Neuronal stem cell (in vitro differentiated cells): ENCODE results near the gene IST1.

Experiments used
- DNase-seq: peaks from one replicate; pipeline ENCODE4 v3.0.0-alpha.2; 2013; ENCODE audit warnings: low spot score
- H2AFZ ChIP-seq: one replicate; pipeline ENCODE4 v1.6.1; 2013; ENCODE audit warnings: mild to moderate bottlenecking, low read length, inconsistent platforms
- H2AK5ac ChIP-seq: 2 replicates; pipeline ENCODE4 v1.6.1; 2013; ENCODE audit warnings: low read depth, mild to moderate bottlenecking, inconsistent platforms, low read length, moderate library complexity, mixed read lengths
- H2BK120ac ChIP-seq: 2 replicates; pipeline ENCODE4 v1.6.1; 2013; ENCODE audit warnings: low read depth, mild to moderate bottlenecking, inconsistent platforms, low read length, moderate library complexity, mixed read lengths
- H2BK12ac ChIP-seq: one replicate; pipeline ENCODE4 v1.6.1; 2013; ENCODE audit warnings: low read length, inconsistent platforms
- H2BK15ac ChIP-seq: 2 replicates; pipeline ENCODE4 v1.6.1; 2013; ENCODE audit warnings: mild to moderate bottlenecking, low read length, inconsistent platforms, mixed read lengths
- H2BK5ac ChIP-seq: one replicate; pipeline ENCODE4 v1.6.1; 2013; ENCODE audit warnings: inconsistent platforms, mild to moderate bottlenecking, low read length, moderate library complexity
- H3K14ac ChIP-seq: one replicate; pipeline ENCODE4 v1.6.1; 2013; ENCODE audit warnings: low read length, inconsistent platforms
- H3K18ac ChIP-seq: 2 replicates; pipeline ENCODE4 v1.6.1; 2013; ENCODE audit warnings: low read length, inconsistent platforms
- H3K23ac ChIP-seq: 2 replicates; pipeline ENCODE4 v1.6.1; 2013; ENCODE audit warnings: low read depth, mild to moderate bottlenecking, mixed read lengths, low read length, inconsistent platforms; ENCODE audit not compliant: poor library complexity
- H3K27ac ChIP-seq: replicated peaks from 3 replicates; pipeline ENCODE4 v1.5.1; 2013; ENCODE audit warnings: low read length, inconsistent platforms
- H3K27me3 ChIP-seq, 3 experiments: 2 replicates each; pipeline ENCODE4 v1.6.1; 2013; ENCODE audit warnings: low read length in 3 of 3, mild to moderate bottlenecking in 2 of 3, inconsistent platforms in 1 of 3, low read depth in 1 of 3, mixed read lengths in 1 of 3, moderate library complexity in 1 of 3; ENCODE audit not compliant: control insufficient read depth in 3 of 3, insufficient read depth in 3 of 3
- H3K36me3 ChIP-seq, 2 donors: replicated peaks in 1 of 2; 2 replicates each; pipeline ENCODE4 v1.6.1; 2013; ENCODE audit warnings: low read length in 2 of 2; ENCODE audit not compliant: control insufficient read depth in 2 of 2, insufficient read depth in 2 of 2
- H3K4ac ChIP-seq: 2 replicates; pipeline ENCODE4 v1.6.1; 2013; ENCODE audit warnings: inconsistent platforms, mild to moderate bottlenecking, low read length, moderate library complexity
- H3K4me1 ChIP-seq, 2 donors: 1 replicate in 1 of 2; 2 replicates in 1 of 2; pipeline ENCODE4 v1.6.1; 2013; ENCODE audit warnings: low read length in 2 of 2, low read depth in 1 of 2; ENCODE audit not compliant: control insufficient read depth in 2 of 2, insufficient read depth in 1 of 2
- H3K4me2 ChIP-seq: one replicate; pipeline ENCODE4 v1.6.1; 2013; ENCODE audit warnings: mild to moderate bottlenecking, low read length, inconsistent platforms; ENCODE audit not compliant: insufficient read depth, poor library complexity, severe bottlenecking
- H3K4me3 ChIP-seq, 2 donors: 2 replicates each; pipeline ENCODE4 v1.5.1; 2013; ENCODE audit warnings: low read length in 2 of 2, mild to moderate bottlenecking in 2 of 2, inconsistent platforms in 1 of 2, moderate library complexity in 1 of 2
- H3K79me1 ChIP-seq: one replicate; pipeline ENCODE4 v1.6.1; 2013; ENCODE audit warnings: low read depth, mild to moderate bottlenecking, inconsistent platforms, low read length, moderate library complexity
- H3K9ac ChIP-seq: one replicate; pipeline ENCODE4 v1.6.1; 2013; ENCODE audit warnings: mild to moderate bottlenecking, low read depth, low read length, inconsistent platforms; ENCODE audit not compliant: poor library complexity
- H3K9me3 ChIP-seq, 2 donors: replicated peaks in 1 of 2; 2 replicates each; pipeline versions ENCODE3 to v1.6.1; 2013; ENCODE audit warnings: low read length in 2 of 2, mild to moderate bottlenecking in 2 of 2, inconsistent platforms in 1 of 2, low read depth in 1 of 2, mixed read lengths in 1 of 2, moderate library complexity in 1 of 2; ENCODE audit not compliant: control insufficient read depth in 2 of 2, insufficient read depth in 1 of 2
- H4K8ac ChIP-seq: one replicate; pipeline ENCODE4 v1.6.1; 2013; ENCODE audit warnings: low read depth, mild to moderate bottlenecking, inconsistent platforms, low read length, moderate library complexity
- H4K91ac ChIP-seq: one replicate; pipeline ENCODE4 v1.6.1; 2013; ENCODE audit warnings: low read length, low read depth, mild to moderate bottlenecking, inconsistent platforms; ENCODE audit not compliant: poor library complexity
- WGBS, 2 donors: extraction: QIAGEN DNeasy Blood & Tissue Kit; methylation state at CpG; one replicate each; pipeline ENCODE4 v1.1.7; 2013; ENCODE audit warnings: missing lambda C conversion rate in 2 of 2, mixed read lengths in 1 of 2; ENCODE audit not compliant: insufficient read length in 2 of 2, insufficient replicate concordance in 1 of 2; ENCODE audit errors: extremely low coverage in 2 of 2; 5-methylcytosine and 5-hydroxymethylcytosine counted together

The IST1 gene

GRCh38 chr16:71894229-71894920, 956 bp upstream of the IST1 start:
- Histone ChIP-seq H3K9ac (peak overlapping the region; percentile 94), H2AK5ac (no peak overlapping the region), H3K27ac (peak overlapping the region; percentile 97), H4K91ac (no peak overlapping the region), H3K9me3 (peaks cover 0 to 11% of the 10 kb centered on the region in 2 donors), H2BK15ac (peak overlapping the region; percentile 89), H3K4ac (no peak overlapping the region), H2BK5ac (peak overlapping the region; percentile 87), H2BK120ac (peak overlapping the region; percentile 87), H3K4me3 (peak overlapping the region; percentile 88 to 90), H2BK12ac (no peak overlapping the region), H3K18ac (peak overlapping the region; percentile 98), H3K4me1 (peaks cover 0 to 1% of the 10 kb centered on the region in 2 donors), H4K8ac (no peak overlapping the region), H3K36me3 (peaks cover 0 to 25% of the 10 kb centered on the region in 2 donors), H3K23ac (peak overlapping the region; percentile 99), H2AFZ (peak overlapping the region; percentile 87), H3K79me1 (peaks cover 3% of the 10 kb centered on the region), H3K27me3 (no peaks in the 10 kb centered on the region), H3K4me2 (peak overlapping the region; percentile 86), H3K14ac (no peak overlapping the region)
- no CpG with 5 or more reads among the region's 31 CpGs for WGBS, 2 donors
- peak; percentile 26 for DNase-seq

- H3K79me1 ChIP-seq = peaks cover 3% of the 10 kb centered on the region
- DNase-seq = peak; percentile 6
Observed at GRCh38 chr16:71895679-71896365, 491 bp downstream of the IST1 start.

GRCh38 chr16:71896764-71897368, 1.5 kb downstream of the IST1 start:
- Histone ChIP-seq H2AK5ac (no peak overlapping the region), H3K9ac (no peak overlapping the region), H3K18ac (no peak overlapping the region), H3K27me3 (no peaks in the 10 kb centered on the region), H4K91ac (no peak overlapping the region), H3K14ac (no peak overlapping the region), H3K36me3 (peaks cover 0 to 44% of the 10 kb centered on the region in 2 donors), H3K4me1 (peaks cover 0 to 1% of the 10 kb centered on the region in 2 donors), H3K9me3 (peaks cover 0 to 21% of the 10 kb centered on the region in 2 donors), H3K79me1 (peaks cover 3% of the 10 kb centered on the region), H3K23ac (no peak overlapping the region), H3K4ac (no peak overlapping the region), H3K4me3 (peak overlapping the region; percentile 70 to 90), H2BK120ac (no peak overlapping the region), H2AFZ (no peak overlapping the region), H2BK5ac (no peak overlapping the region), H4K8ac (no peak overlapping the region), H3K27ac (no peak overlapping the region), H2BK15ac (no peak overlapping the region), H2BK12ac (no peak overlapping the region), H3K4me2 (peak overlapping the region; percentile 42)
- no peak for DNase-seq
- WGBS, 2 donors = no CpG with 5 or more reads among the region's 15 CpGs

More at GRCh38 chr16:71895679-71896365, 491 bp downstream of the IST1 start:
- Histone ChIP-seq H3K4me1 (peaks cover 0 to 1% of the 10 kb centered on the region in 2 donors), H3K27me3 (no peaks in the 10 kb centered on the region), H3K4me3 (peak overlapping the region; percentile 90 to 91), H4K8ac (no peak overlapping the region), H3K18ac (peak overlapping the region; percentile 97), H2BK120ac (peak overlapping the region; percentile 35), H2AFZ (peak overlapping the region; percentile 87), H2BK15ac (no peak overlapping the region), H3K9ac (peak overlapping the region; percentile 95), H4K91ac (no peak overlapping the region), H3K4ac (peak overlapping the region; percentile 90), H3K9me3 (peaks cover 0 to 13% of the 10 kb centered on the region in 2 donors), H3K14ac (peak overlapping the region; percentile 89), H2BK5ac (peak overlapping the region; percentile 87), H3K27ac (peak overlapping the region; percentile 81), H2AK5ac (peak overlapping the region; percentile 72), H3K4me2 (peak overlapping the region; percentile 50), H3K23ac (peak overlapping the region; percentile 99), H3K36me3 (peaks cover 0 to 37% of the 10 kb centered on the region in 2 donors), H2BK12ac (no peak overlapping the region)
- WGBS, 2 donors = no CpG with 5 or more reads among the region's 44 CpGs

- Histone ChIP-seq H2BK12ac (no peak overlapping the region), H3K23ac (no peak overlapping the region), H4K8ac (no peak overlapping the region), H2BK5ac (no peak overlapping the region), H2AFZ (no peak overlapping the region), H3K4ac (no peak overlapping the region), H3K4me2 (no peak overlapping the region), H3K4me3 (no peak overlapping the region), H3K27me3 (no peaks in the 10 kb centered on the region), H3K9ac (no peak overlapping the region), H3K14ac (no peak overlapping the region), H2AK5ac (no peak overlapping the region), H3K18ac (no peak overlapping the region), H3K9me3 (peaks cover 0 to 39% of the 10 kb centered on the region in 2 donors), H3K79me1 (peaks cover 3% of the 10 kb centered on the region), H3K4me1 (peaks cover 0 to 1% of the 10 kb centered on the region in 2 donors), H3K36me3 (peaks cover 2 to 64% of the 10 kb centered on the region in 2 donors), H2BK15ac (no peak overlapping the region), H3K27ac (no peak overlapping the region), H2BK120ac (no peak overlapping the region), H4K91ac (no peak overlapping the region)
- DNase-seq = no peak
- no CpG with 5 or more reads among the region's 4 CpGs for WGBS, 2 donors
Observed at GRCh38 chr16:71899171-71899570, 3.8 kb downstream of the IST1 start.
